Neural cell (in vitro differentiated cells): ENCODE results near the gene DKC1. TPM values are rescaled to one million over a fixed set of nuclear protein-coding genes. Genes with fewer than 3 reads are reported as not detected.

Experiments used
- H2AFZ ChIP-seq: fragments of 200-600, 300-800 bp; sonication (generic), shearing (Covaris generic); 2 replicates; pipeline ENCODE4 v1.6.0; 2014; ENCODE audit warnings: low read depth, mild to moderate bottlenecking, antibody characterized with exemption, low read length, moderate library complexity
- H3F3A ChIP-seq: fragments of 200-600 bp; shearing (Covaris generic); 2 replicates; pipeline ENCODE4 v1.6.1; 2016; ENCODE audit warnings: mild to moderate bottlenecking, moderate library complexity, mixed read lengths, antibody characterized with exemption, low read length; ENCODE audit not compliant: insufficient read depth, poor library complexity, severe bottlenecking
- H3K27ac ChIP-seq: fragments of 200-600, 300-800 bp; sonication (generic), shearing (Covaris generic); 2 replicates; pipeline ENCODE4 v1.5.1; 2014; ENCODE audit warnings: mild to moderate bottlenecking, low read length, moderate library complexity
- H3K27me3 ChIP-seq: fragments of 300-800, 200-600 bp; sonication (generic), shearing (Covaris generic); 2 replicates; pipeline ENCODE4 v1.6.0; 2014; ENCODE audit warnings: mild to moderate bottlenecking, low read depth, low read length, moderate library complexity; ENCODE audit not compliant: insufficient read depth
- H3K36me3 ChIP-seq: fragments of 300-800, 200-600 bp; sonication (generic), shearing (Covaris generic); 2 replicates; pipeline ENCODE4 v1.5.1; 2014; ENCODE audit warnings: mild to moderate bottlenecking, antibody characterized with exemption, low read length, moderate library complexity; ENCODE audit not compliant: insufficient read depth
- H3K4me2 ChIP-seq: fragments of 300-800, 200-600 bp; sonication (generic), shearing (Covaris generic); 2 replicates; pipeline ENCODE4 v1.6.0; 2014; ENCODE audit warnings: mild to moderate bottlenecking, low read length
- H3K4me3 ChIP-seq: fragments of 300-800, 200-600 bp; sonication (generic), shearing (Covaris generic); 2 replicates; pipeline ENCODE4 v1.5.1; 2014; ENCODE audit warnings: mild to moderate bottlenecking, low read length, moderate library complexity
- H3K79me2 ChIP-seq: fragments of 200-600 bp; shearing (Covaris generic); replicated peaks from 2 replicates; pipeline ENCODE4 v1.6.0; 2014; ENCODE audit warnings: mild to moderate bottlenecking, low read length, moderate library complexity; ENCODE audit not compliant: insufficient read depth
- H3K9ac ChIP-seq: fragments of 300-800, 200-600 bp; sonication (generic), shearing (Covaris generic); 2 replicates; pipeline ENCODE4 v1.6.1; 2016; ENCODE audit warnings: mild to moderate bottlenecking, low read length, mixed read lengths
- H3K9me2 ChIP-seq: fragments of 200-600 bp; shearing (Covaris generic); 2 replicates; pipeline ENCODE4 v1.6.1; 2016; ENCODE audit warnings: mild to moderate bottlenecking, low read length, mixed read lengths; ENCODE audit not compliant: insufficient read depth
- H3K9me3 ChIP-seq: fragments of 200-600, 300-800 bp; sonication (generic), shearing (Covaris generic); 2 replicates; pipeline ENCODE4 v1.6.1; 2016; ENCODE audit warnings: mild to moderate bottlenecking, mixed run types, low read length, moderate library complexity, mixed read lengths
- H4K20me1 ChIP-seq: fragments of 200-600 bp; shearing (Covaris generic); 2 replicates; pipeline ENCODE4 v1.6.1; 2016; ENCODE audit warnings: mild to moderate bottlenecking, mixed run types; ENCODE audit not compliant: insufficient read depth
- EP300 ChIP-seq: fragments of 450-650 bp; conservative IDR thresholded peaks from 2 replicates; pipeline ENCODE4 v1.6.1; 2014; ENCODE audit warnings: antibody characterized with exemption, mild to moderate bottlenecking, moderate library complexity; ENCODE audit not compliant: poor library complexity, severe bottlenecking
- EZH2 ChIP-seq: fragments of 200-600, 300-800 bp; shearing (Covaris generic), sonication (generic); IDR thresholded peaks from 2 replicates; pipeline ENCODE4 v1.6.1; 2014; ENCODE audit warnings: antibody characterized with exemption, low read length, borderline replicate concordance, mild to moderate bottlenecking; ENCODE audit not compliant: insufficient read depth, poor library complexity, severe bottlenecking
- MXI1 ChIP-seq: fragments of 450-650 bp; conservative IDR thresholded peaks from 2 replicates; pipeline ENCODE4 v1.6.1; 2014; ENCODE audit warnings: antibody characterized with exemption, mild to moderate bottlenecking; ENCODE audit not compliant: poor library complexity, severe bottlenecking
- POLR2AphosphoS5 ChIP-seq: IDR thresholded peaks from 2 replicates; pipeline ENCODE4 v1.6.1; 2012
- RAD21 ChIP-seq: fragments of 450-650 bp; conservative IDR thresholded peaks from 2 replicates; pipeline ENCODE4 v1.6.1; 2014; ENCODE audit warnings: antibody characterized with exemption, mild to moderate bottlenecking, moderate library complexity
- REST ChIP-seq: IDR thresholded peaks from 2 replicates; pipeline ENCODE4 v1.6.1; 2012; ENCODE audit warnings: borderline replicate concordance
- SMC3 ChIP-seq: fragments of 450-650 bp; conservative IDR thresholded peaks from 2 replicates; pipeline ENCODE4 v1.6.1; 2014; ENCODE audit warnings: antibody characterized with exemption, mild to moderate bottlenecking, moderate library complexity; ENCODE audit not compliant: poor library complexity
- TAF1 ChIP-seq: IDR thresholded peaks from 2 replicates; pipeline ENCODE4 v1.6.1; 2012; ENCODE audit warnings: low read depth
- polyA plus RNA-seq: library from polyadenylated mRNA; depleted of rRNA; stranded (reverse); fragments of >200 nt; gene quantifications from 2 replicates; pipeline ENCODE4 v1.2.3, GENCODE V29; 2014
- TF ChIP-seq, protein P1 (sequence below): fragments of 450-650 bp; IDR thresholded peaks from 2 replicates; pipeline ENCODE4 v1.5.1; 2014; ENCODE audit warnings: antibody characterized with exemption, mild to moderate bottlenecking, moderate library complexity; ENCODE audit not compliant: poor library complexity, severe bottlenecking

The DKC1 gene
- polyA plus RNA-seq, 1 donor from 2014 or later: 32.1 TPM

DNA sequence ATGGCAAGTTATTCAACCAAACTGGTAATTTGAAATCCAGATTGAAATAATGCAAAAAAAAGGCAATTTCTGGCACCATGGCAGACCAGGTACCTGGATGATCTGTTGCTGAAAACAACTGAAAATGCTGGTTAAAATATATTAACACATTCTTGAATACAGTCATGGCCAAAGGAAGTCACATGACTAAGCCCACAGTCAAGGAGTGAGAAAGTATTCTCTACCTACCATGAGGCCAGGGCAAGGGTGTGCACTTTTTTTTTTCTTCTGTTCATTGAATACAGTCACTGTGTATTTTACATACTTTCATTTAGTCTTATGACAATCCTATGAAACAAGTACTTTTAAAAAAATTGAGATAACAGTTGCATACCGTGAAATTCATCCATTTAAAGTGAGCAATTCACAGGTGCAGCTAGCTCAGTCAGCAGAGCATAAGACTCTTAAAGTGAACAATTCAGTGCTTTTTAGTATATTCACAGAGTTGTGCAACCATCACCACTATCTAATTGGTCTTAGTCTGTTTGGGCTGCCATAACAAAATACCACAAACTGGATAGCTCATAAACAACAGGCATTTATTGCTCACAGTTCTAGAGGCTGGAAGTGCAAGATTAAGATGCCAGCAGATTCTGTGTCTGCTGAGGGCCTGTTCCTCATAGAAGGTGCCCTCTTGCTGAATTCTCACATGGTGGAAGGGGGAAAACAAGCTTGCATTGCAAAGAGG, 47.4 kb downstream of the DKC1 start:
- Histone ChIP-seq H3K9me3 (no peaks in the 10 kb centered on the region), H3K9me2 (no peaks in the 10 kb centered on the region), H4K20me1 (no peaks in the 10 kb centered on the region), H3K36me3 (no peaks in the 10 kb centered on the region), H3K4me2 (no peak overlapping the region), H3K4me3 (no peak overlapping the region), H3F3A (no peaks in the 10 kb centered on the region), H3K27me3 (no peaks in the 10 kb centered on the region), H3K27ac (no peak overlapping the region), H3K9ac (no peak overlapping the region), H3K79me2 (no peaks in the 10 kb centered on the region), H2AFZ (no peak overlapping the region)
- TF ChIP-seq SMC3 (no peak), MXI1 (no peak), RAD21 (no peak), EP300 (no peak), TAF1 (no peak), POLR2AphosphoS5 (no peak), REST (no peak), EZH2 (no peak)
- TF ChIP-seq, protein P1, sequence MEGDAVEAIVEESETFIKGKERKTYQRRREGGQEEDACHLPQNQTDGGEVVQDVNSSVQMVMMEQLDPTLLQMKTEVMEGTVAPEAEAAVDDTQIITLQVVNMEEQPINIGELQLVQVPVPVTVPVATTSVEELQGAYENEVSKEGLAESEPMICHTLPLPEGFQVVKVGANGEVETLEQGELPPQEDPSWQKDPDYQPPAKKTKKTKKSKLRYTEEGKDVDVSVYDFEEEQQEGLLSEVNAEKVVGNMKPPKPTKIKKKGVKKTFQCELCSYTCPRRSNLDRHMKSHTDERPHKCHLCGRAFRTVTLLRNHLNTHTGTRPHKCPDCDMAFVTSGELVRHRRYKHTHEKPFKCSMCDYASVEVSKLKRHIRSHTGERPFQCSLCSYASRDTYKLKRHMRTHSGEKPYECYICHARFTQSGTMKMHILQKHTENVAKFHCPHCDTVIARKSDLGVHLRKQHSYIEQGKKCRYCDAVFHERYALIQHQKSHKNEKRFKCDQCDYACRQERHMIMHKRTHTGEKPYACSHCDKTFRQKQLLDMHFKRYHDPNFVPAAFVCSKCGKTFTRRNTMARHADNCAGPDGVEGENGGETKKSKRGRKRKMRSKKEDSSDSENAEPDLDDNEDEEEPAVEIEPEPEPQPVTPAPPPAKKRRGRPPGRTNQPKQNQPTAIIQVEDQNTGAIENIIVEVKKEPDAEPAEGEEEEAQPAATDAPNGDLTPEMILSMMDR: no peak

DNA sequence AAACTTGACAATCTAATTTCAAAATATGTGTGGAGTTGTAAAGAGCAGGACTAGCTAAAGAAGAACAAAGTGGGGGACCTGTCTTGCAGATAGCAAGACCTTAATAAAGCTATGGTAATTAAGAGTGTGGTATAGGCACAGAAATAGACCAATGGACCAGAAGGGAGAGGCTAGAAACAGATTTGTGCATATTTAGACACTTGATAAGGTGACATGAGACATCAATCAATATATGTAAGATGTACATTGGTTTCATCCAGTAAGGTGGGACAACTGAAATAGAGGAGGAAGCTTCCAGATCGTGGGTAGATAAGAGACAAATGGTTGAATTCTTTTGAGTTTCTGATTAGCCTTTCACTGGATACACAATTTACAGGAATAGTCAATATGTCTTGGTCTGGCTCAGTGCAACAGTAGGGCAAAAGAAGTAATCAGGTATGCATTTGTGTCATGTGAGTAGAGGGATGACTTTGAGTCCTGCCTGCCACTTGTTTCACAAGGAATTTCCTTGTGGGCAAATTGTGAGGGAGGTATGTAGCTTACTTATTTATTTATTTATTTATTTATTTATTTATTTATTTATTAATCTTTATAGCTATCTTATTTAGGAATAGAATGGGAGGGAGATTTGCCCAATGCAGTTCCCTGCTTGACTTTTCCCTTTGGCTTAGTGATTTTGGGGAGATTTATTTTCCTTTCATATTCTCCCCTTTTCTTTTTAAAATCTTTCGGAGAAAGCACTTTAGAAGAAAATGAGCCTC, 49.9 kb downstream of the DKC1 start:
- Histone ChIP-seq H3K27ac (no peak overlapping the region), H3K9me2 (no peaks in the 10 kb centered on the region), H2AFZ (no peak overlapping the region), H3K9ac (no peak overlapping the region), H3F3A (no peaks in the 10 kb centered on the region), H3K4me3 (no peak overlapping the region), H3K36me3 (no peaks in the 10 kb centered on the region), H4K20me1 (no peaks in the 10 kb centered on the region), H3K4me2 (no peak overlapping the region), H3K27me3 (no peaks in the 10 kb centered on the region), H3K79me2 (no peaks in the 10 kb centered on the region), H3K9me3 (no peaks in the 10 kb centered on the region)
- no peak for TF ChIP-seq EZH2
- TF ChIP-seq TAF1: no peak
- TF ChIP-seq, protein P1: no peak
- no peak for TF ChIP-seq MXI1
- TF ChIP-seq POLR2AphosphoS5: no peak
- no peak for TF ChIP-seq RAD21
- TF ChIP-seq SMC3: no peak
- no peak for TF ChIP-seq REST
